HEK293T (cell line): ENCODE results near the gene GNAT3.

ENCODE experiments used
- CTCF ChIA-PET: fragments of 350-600 bp; formaldehyde crosslinking; extraction: SDS; loops from one replicate; lab custom pipeline; 2021; ENCODE audit warnings: antibody characterized with exemption, inconsistent platforms; lab: Yijun Ruan, JAX
- POLR2A ChIA-PET: fragments of 350-600 bp; formaldehyde crosslinking; extraction: SDS; loops from one replicate; lab custom pipeline; 2020; ENCODE audit warnings: antibody characterized with exemption, inconsistent platforms; lab: Yijun Ruan, JAX
- DNase-seq: peaks from one replicate; pipeline ENCODE4 v3.0.0; 2012; ENCODE audit warnings: mixed read lengths; ENCODE audit errors: extremely low spot score
- ARNT ChIP-seq: fragments of 450-650 bp; IDR thresholded peaks from 2 replicates; pipeline ENCODE4 v1.6.1; 2017; ENCODE audit warnings: mild to moderate bottlenecking
- BHLHE40 ChIP-seq: fragments of 450-650 bp; IDR thresholded peaks from 2 replicates; pipeline ENCODE4 v1.6.1; 2016; ENCODE audit warnings: mild to moderate bottlenecking, moderate library complexity, borderline replicate concordance
- CTBP1 ChIP-seq: fragments of 450-650 bp; IDR thresholded peaks from 2 replicates; pipeline ENCODE4 v1.6.1; 2016; ENCODE audit warnings: borderline replicate concordance
- ELF4 ChIP-seq: fragments of 450-650 bp; IDR thresholded peaks from 2 replicates; pipeline ENCODE4 v1.6.1; 2017; ENCODE audit warnings: antibody characterized with exemption
- FOXA1 ChIP-seq: fragments of 450-650 bp; IDR thresholded peaks from 2 replicates; pipeline ENCODE4 v1.6.1; 2016; ENCODE audit warnings: mild to moderate bottlenecking
- FOXK2 ChIP-seq: fragments of 450-650 bp; IDR thresholded peaks from 2 replicates; pipeline ENCODE4 v1.6.1; 2016; ENCODE audit warnings: mild to moderate bottlenecking
- FOXM1 ChIP-seq: fragments of 450-650 bp; IDR thresholded peaks from 2 replicates; pipeline ENCODE4 v1.6.1; 2017; ENCODE audit warnings: mild to moderate bottlenecking, borderline replicate concordance
- HDGF ChIP-seq: fragments of 450-650 bp; IDR thresholded peaks from 2 replicates; pipeline ENCODE4 v1.6.1; 2017; ENCODE audit warnings: antibody characterized with exemption, borderline replicate concordance
- L3MBTL2 ChIP-seq: fragments of 450-650 bp; conservative IDR thresholded peaks from 2 replicates; pipeline ENCODE4 v1.6.1; 2016; ENCODE audit warnings: mild to moderate bottlenecking
- LEF1 ChIP-seq: fragments of 450-650 bp; IDR thresholded peaks from 2 replicates; pipeline ENCODE4 v1.6.1; 2017; ENCODE audit warnings: mild to moderate bottlenecking, borderline replicate concordance
- NFRKB ChIP-seq: fragments of 450-650 bp; IDR thresholded peaks from 2 replicates; pipeline ENCODE4 v1.6.1; 2016; ENCODE audit warnings: mild to moderate bottlenecking, moderate library complexity
- PKNOX1 ChIP-seq: fragments of 450-650 bp; IDR thresholded peaks from 2 replicates; pipeline ENCODE4 v1.6.1; 2016
- SP1 ChIP-seq: fragments of 450-650 bp; IDR thresholded peaks from 2 replicates; pipeline ENCODE4 v1.6.1; 2017
- SUZ12 ChIP-seq: fragments of 450-650 bp; IDR thresholded peaks from 2 replicates; pipeline ENCODE4 v1.6.1; 2016; ENCODE audit warnings: mild to moderate bottlenecking
- TARDBP ChIP-seq: fragments of 450-650 bp; IDR thresholded peaks from 2 replicates; pipeline ENCODE4 v1.6.1; 2016
- ZNF384 ChIP-seq: fragments of 450-650 bp; IDR thresholded peaks from 2 replicates; pipeline ENCODE4 v1.6.1; 2016

The GNAT3 gene

GRCh38 chr7:80414331-80414730 is 97.5 kb downstream of the GNAT3 start:
- TF ChIP-seq PKNOX1 = no peak
- TF ChIP-seq FOXM1 = no peak
- TF ChIP-seq LEF1 = no peak
- TF ChIP-seq FOXA1 = no peak
- no peak for TF ChIP-seq HDGF
- no peak for TF ChIP-seq TARDBP
- TF ChIP-seq SUZ12 = no peak
- TF ChIP-seq FOXK2 = no peak
- TF ChIP-seq ZNF384 = no peak
- no peak for TF ChIP-seq CTBP1
- TF ChIP-seq BHLHE40 = no peak
- TF ChIP-seq NFRKB = no peak
- TF ChIP-seq SP1 = no peak
- DNase-seq = no peak
- CTCF ChIA-PET = no interaction called here
- POLR2A ChIA-PET = no interaction called here

- no peak for DNase-seq
- no peak for TF ChIP-seq TARDBP
- TF ChIP-seq SP1 = no peak
- TF ChIP-seq ZNF384 = no peak
- TF ChIP-seq LEF1 = no peak
- no peak for TF ChIP-seq CTBP1
- TF ChIP-seq ARNT = no peak
- no peak for TF ChIP-seq FOXM1
- no peak for TF ChIP-seq L3MBTL2
- no peak for TF ChIP-seq SUZ12
These were observed 98.4 kb downstream of the GNAT3 start for GRCh38 chr7:80413383-80413945.

GRCh38 chr7:80412842-80413241 is 99.0 kb downstream of the GNAT3 start:
- POLR2A ChIA-PET = no interaction called here
- CTCF ChIA-PET = no interaction called here
- DNase-seq = no peak
- no peak for TF ChIP-seq FOXK2
- TF ChIP-seq BHLHE40 = no peak
- no peak for TF ChIP-seq ZNF384
- TF ChIP-seq SUZ12 = no peak
- TF ChIP-seq L3MBTL2 = no peak
- no peak for TF ChIP-seq HDGF
- no peak for TF ChIP-seq FOXA1
- TF ChIP-seq NFRKB = no peak
- no peak for TF ChIP-seq SP1
- no peak for TF ChIP-seq LEF1
- TF ChIP-seq ELF4 = no peak
- TF ChIP-seq TARDBP = no peak
- no peak for TF ChIP-seq CTBP1
- TF ChIP-seq ARNT = no peak
- TF ChIP-seq PKNOX1 = no peak
- TF ChIP-seq FOXM1 = no peak

More at GRCh38 chr7:80413383-80413945, 98.4 kb downstream of the GNAT3 start:
- CTCF ChIA-PET = no interaction called here
- POLR2A ChIA-PET = no interaction called here

- ChIA-PET POLR2A (no interaction called here), CTCF (no interaction called here)
- DNase-seq = no peak
- TF ChIP-seq ELF4 (no peak), L3MBTL2 (no peak), SP1 (no peak), FOXK2 (no peak), FOXA1 (no peak), LEF1 (no peak), CTBP1 (no peak), FOXM1 (no peak), BHLHE40 (no peak), TARDBP (no peak), NFRKB (no peak), ZNF384 (no peak), ARNT (no peak), PKNOX1 (no peak), SUZ12 (no peak), HDGF (no peak)
These were observed 100.2 kb downstream of the GNAT3 start for GRCh38 chr7:80411621-80412020.

- POLR2A ChIA-PET = interaction anchor here (0.7 kb wide), 1 partner anchor 11 kb away, joined by 3 read pairs; no protein-coding TSS in a partner anchor
These were observed 101.8 kb downstream of the GNAT3 start for GRCh38 chr7:80410081-80410480.

More at GRCh38 chr7:80410081-80410480, 101.8 kb downstream of the GNAT3 start:
- TF ChIP-seq L3MBTL2 (no peak), CTBP1 (no peak), LEF1 (no peak), BHLHE40 (no peak), NFRKB (no peak), SP1 (no peak), PKNOX1 (no peak), ELF4 (no peak), FOXM1 (no peak), SUZ12 (no peak), TARDBP (no peak), HDGF (no peak), ZNF384 (no peak), FOXA1 (no peak), ARNT (no peak), FOXK2 (no peak)
- DNase-seq = no peak
- CTCF ChIA-PET = no interaction called here
